ENCODE results near the gene APOO.

GRCh38 chrX:23851544-23851943, 56.2 kb downstream of the APOO start:
- no peak for TF ChIP-seq POLR2A (IDR thresholded peaks at IDR 0.05; ENCODE audit: low read depth, low read length)
- TF ChIP-seq POLR2AphosphoS5 (IDR thresholded peaks at IDR 0.05; ENCODE audit: low read depth, low read length) = no peak
